HG03460 (cell line): Measurements from ENCODE around the gene GAS6.

ENCODE experiments used
- ATAC-seq: cut with Tn5 transposase; IDR thresholded peaks from one replicate; pipeline ENCODE4 v1.9.1; 2021; ENCODE audit not compliant: unreplicated experiment

Gene GAS6

GRCh38 chr13:113888701-113889330 lies 24.9 kb upstream of the GAS6 start:
- ATAC-seq: no peak

GRCh38 chr13:113887700-113888201 lies 23.9 kb upstream of the GAS6 start:
- no peak for ATAC-seq

GRCh38 chr13:113886561-113887112 lies 22.8 kb upstream of the GAS6 start:
- ATAC-seq: no peak

DNA sequence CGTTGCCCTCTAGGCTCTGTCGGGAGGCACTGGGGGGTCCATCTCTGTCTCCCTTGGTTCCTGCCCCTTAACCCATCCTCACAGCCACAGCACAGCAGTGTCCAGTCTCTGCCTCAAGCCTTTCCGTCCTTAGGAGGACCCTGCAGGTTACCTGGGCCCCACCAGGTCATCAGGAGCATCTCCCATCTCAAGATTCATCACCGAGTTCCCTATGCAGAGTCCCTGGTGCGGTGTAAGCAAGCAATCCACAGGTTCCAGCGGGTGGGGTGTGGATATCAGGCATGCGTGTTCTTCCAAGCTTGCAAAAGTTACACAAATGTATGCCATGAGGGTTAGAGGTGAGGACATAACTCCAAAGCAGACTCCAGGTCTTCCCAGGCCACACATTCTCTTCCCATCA lies 20.9 kb upstream of the GAS6 start:
- ATAC-seq: no peak

DNA sequence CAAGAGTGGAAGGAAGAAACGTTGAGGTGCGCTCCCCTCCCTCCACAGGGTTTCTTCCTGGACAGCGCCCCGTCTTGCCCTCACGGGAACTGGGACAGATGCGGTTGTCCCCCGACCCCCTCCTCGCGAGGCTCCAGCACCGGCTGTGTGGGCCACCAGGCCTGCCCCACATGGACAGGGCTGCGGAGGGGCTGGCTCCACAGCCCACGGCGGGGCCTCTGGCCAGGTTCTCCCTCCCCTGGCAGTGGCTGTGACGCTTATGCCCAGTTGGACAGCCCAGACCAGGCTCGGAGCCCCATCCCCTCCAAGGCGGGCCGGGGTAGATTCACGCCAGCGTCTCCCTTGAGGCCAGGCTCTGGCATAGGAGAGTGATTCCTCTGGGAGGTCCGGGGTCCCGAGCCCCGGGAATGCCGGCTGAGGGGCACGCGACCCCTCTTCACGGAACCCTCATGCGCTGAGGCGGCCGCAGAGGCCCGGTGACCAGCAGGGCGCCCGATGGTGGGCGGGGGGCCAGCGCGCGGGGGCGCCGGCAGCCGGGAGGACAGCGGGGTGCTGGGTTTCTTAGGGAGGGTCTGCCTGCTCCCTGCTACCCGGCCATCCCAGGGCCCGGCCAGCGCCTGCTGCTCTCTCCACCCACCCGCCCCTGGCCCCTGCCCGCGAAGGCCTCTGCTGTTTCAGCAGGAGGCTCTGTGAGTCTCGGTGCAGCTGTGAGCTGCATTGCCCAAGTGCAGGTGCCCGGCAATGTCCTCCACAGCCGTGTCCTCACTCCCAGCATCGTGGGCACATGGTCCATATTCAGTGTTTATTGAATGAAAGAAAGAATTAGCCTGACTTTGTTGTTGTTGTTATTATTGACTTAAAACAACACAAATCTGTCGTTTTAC lies 20.3 kb upstream of the GAS6 start:
- no peak for ATAC-seq

GRCh38 chr13:113883314-113883811 lies 19.5 kb upstream of the GAS6 start:
- no peak for ATAC-seq

- no peak for ATAC-seq
These were observed 18.8 kb upstream of the GAS6 start for GRCh38 chr13:113882716-113883115.

- ATAC-seq: no peak
These were observed 18.4 kb upstream of the GAS6 start for GRCh38 chr13:113882267-113882630.

- ATAC-seq: no peak
These were observed 17.9 kb upstream of the GAS6 start for GRCh38 chr13:113881614-113882266.

DNA sequence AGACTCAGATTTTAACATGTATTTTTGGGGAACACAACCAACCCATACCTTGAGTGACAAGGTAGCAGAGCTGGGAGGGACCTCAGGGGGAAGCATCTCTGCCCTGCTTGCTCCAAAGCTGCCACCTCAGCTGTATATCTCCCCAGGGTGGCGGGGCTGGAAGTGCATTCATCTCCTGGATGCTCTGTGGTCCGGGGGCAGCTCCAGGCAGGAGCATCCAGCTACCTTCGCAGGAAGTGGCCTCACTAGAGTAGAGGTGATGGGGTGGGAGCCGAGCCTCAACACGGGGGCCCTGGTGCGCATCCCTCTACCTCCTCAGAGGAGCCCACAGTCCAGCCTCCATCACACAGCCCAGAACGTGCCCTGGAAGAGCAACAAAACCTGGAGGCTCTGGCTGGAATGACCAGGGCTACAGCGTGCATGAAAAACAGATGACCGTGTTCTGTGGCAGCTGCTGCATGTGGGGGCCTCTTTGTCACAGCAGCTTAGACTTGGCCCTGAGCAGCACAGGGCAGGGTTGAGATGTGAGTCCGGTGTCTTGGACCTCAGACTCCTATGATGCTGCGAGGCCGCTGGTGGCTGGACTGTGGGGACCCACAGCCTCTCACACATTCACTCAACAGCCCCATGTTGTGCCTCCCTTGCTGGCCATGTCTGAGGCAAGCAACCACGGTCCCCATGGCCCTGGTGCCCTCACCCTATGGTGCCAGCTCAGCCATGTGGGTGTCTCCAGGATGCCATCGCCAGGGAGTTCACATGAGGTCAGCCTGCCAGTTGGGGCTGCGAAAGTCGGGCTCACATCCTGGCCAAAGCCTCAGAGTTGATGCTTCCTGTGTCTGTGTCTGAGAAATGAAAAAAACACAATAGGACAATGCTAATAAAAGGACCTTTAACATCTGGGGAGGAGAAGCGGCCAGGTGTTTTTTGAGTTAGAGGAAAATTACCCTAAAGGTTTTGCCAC lies 17.1 kb upstream of the GAS6 start:
- ATAC-seq: no peak

DNA sequence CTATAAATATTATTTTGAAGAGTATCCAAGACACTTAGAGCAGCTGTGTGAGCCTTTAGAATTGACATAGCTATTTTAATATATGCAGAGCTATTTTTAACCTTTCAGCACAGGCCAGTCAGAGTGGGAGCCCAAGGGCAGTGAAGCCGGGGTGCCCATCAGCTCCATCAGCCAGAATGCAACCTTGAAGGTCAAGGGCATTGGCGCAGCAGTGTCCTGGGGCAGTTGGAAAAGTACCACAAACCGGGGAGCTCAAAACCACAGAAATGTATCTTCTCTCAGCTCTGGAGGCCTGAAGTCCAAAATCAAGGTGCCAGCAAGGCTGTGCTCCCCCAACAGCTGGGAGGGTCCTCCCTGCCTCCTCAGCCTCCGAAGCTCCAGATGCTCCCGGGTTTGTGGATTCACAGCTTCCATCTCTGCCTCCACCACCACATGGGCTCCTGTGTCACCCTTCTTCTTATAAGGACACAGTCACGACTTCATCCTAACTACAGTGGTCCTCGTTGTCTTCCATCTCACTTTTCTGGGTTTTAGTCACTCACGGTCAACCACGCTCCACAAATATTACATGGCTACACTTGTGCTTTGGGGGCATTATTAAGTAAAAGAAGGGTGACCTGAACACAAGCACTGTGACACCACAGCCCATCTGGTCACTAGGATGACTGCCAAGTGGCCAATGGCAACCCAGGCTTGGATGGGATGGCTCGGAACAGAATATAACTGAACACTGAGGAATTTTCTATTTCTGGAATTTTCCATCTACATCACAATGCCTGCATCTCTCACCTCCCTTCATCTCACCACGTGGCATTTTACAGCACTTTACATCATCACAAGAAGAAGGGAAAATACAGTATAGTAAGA lies 15.9 kb upstream of the GAS6 start:
- ATAC-seq: no peak

DNA sequence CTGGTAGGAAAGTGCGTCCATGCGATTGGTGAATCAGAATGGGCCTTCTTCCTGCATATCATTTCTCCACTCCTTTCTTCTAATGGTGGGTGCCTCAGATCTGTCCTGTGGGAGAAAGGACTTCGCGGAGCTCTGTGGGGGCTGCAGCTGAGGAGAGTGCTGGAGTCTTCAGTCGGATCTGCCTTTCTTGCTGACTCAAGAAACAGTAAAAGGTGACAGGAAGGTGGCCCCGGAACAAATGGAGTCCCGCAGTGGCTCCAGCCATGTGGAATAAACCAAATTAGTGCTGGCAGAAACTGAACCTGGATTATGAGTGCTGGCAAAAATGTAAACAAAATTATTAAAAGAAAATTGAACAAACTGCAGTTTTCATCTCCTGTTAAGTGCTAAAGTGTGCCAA lies 15.1 kb upstream of the GAS6 start:
- no peak for ATAC-seq

DNA sequence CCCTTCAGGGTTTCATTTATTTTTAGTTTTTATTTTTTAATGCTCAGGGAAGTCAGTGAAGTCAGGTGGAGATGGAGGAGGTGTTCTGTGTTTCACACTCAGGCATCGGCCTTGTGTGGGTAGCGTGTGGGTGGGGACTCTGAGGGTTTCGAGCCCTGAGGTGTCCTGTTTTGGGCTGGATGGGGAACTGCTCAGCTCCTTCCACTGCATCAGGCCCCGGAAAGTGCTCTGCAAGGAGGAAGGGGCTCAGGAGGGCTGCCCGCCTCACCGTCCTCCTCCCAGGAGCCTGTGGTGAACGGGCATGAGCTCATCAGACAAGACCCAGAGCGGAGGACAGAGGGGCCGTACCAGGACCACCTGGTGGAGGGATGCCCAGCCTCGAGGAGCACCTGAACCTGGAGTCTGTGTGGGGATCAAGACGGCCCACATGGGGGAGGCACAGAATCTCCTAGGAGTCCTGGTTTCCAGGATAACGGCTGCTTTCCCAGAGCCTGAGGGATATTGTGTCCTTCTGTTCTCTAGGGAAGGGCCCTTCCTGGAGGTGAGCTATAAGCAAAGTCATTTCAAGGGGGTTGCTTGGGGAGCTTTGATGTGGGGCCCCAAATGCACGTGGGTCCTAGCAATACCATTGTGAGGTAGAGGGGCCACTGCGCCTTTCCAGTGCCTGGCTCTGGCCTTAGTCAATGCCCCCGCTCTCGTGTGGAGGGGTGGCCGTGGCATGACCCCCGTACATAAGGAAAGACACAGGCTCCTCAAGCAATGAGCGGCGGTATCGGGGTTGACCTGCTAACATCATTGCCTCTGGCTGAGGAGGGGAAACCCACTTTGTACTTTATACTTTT lies 13.5 kb upstream of the GAS6 start:
- no peak for ATAC-seq

DNA sequence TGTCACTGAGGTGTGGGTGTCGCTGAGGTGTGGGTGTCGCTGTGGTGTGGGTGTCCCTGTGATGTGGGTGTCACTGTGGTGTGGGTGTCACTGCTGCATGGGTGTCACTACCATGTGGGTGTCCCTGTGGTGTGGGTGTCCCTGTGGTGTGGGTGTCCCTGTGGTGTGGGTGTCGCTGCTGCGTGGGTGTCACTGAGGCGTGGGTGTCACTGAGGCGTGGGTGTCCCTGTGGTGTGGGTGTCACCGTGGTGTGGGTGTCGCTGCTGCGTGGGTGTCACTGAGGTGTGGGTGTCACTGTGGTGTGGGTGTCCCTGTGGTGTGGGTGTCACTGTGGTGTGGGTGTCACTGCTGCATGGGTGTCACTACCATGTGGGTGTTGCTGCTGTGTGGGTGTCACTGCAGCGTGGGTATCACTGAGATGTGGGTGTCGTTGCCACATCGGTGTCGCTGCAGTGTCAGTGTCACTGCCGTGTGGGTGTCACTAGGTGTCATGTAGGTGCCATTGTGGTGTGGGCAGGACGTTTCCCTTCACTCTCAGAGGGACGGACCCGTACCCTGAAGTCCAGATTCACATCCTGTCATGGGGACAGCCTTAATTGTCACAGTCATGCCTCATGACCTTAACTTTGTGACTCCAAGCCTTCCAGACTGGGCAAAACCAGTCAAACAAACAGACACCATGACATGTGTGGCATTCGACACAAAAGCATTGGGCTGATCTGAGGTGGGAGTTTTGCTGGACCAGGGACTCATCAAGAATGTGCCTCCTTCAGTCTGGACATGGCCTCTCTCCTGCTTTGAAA lies 12.7 kb upstream of the GAS6 start:
- no peak for ATAC-seq

DNA sequence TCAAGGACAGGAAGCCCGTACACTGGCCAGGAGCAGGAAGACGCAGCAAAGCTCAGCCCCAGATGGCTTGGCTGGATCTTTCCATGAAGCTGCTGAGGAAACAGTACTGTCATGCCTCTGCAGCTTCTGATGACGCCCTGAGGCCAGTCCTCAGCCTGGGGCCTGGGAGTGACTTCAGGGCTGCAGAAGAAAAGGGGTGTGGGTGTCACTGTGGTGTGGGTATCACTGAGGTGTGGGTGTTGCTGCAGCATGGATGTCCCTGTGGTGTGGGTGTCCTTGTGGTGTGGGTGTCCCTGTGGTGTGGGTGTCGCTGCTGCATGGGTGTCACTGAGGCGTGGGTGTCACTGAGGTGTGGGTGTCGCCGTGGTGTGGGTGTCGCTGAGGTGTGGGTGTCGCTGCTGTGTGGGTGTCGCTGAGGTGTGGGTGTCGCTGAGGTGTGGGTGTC lies 12.0 kb upstream of the GAS6 start:
- ATAC-seq: no peak

DNA sequence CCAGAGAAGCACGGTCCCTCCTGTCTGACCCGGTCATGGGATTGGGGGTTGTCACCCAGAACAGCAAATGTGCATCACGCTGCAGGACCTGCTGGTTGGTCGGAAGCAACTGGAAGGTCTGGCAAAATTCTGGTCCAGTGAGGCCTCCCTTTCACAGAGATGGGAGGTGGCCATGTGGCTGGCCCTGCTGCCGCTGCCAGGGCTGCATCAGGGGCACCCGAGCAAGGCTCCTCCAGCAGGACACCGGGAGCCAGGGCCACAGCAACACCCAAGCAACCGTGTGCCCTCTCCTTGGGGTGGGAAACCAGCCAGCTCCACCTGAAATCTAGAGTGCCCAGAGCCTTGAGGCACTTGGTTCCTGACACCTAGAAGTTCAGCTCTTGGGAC lies 11.5 kb upstream of the GAS6 start:
- no peak for ATAC-seq

GRCh38 chr13:113874579-113875428 lies 10.9 kb upstream of the GAS6 start:
- no peak for ATAC-seq
